Vagina (tissue), 2 donors: ENCODE measurements around the gene TUBA4B. TPM values are rescaled to one million over a fixed set of nuclear protein-coding genes. Genes with fewer than 3 reads are reported as not detected.

Source experiments
- DNase-seq, 2 donors: peaks; one replicate each; pipeline ENCODE4 v3.0.0-alpha.2; 2017; ENCODE audit errors: extremely low spot score in 2 of 2
- H3K27ac ChIP-seq: fragments of 200-600 bp; sonication (generic); one replicate; pipeline ENCODE4 v1.5.1; 2019
- H3K27me3 ChIP-seq: fragments of 200-600 bp; sonication (generic); one replicate; pipeline ENCODE4 v1.5.1; 2019
- H3K36me3 ChIP-seq, 2 donors: fragments of 200-600 bp; sonication (generic); one replicate each; pipeline ENCODE4 v1.5.1; 2017 to 2019
- H3K4me1 ChIP-seq: fragments of 200-600 bp; sonication (generic); one replicate; pipeline ENCODE4 v1.5.1; 2019
- H3K4me3 ChIP-seq, 2 donors: fragments of 200-600 bp; sonication (generic); 1 replicate in 1 of 2; 2 replicates in 1 of 2; pipeline ENCODE4 v1.5.1; 2016 to 2019
- H3K9me3 ChIP-seq: fragments of 200-600 bp; sonication (generic); one replicate; pipeline ENCODE4 v1.5.1; 2019
- CTCF ChIP-seq, 3 experiments: fragments of 450-650 bp in 2 of 3; fragments of 200-600 bp in 1 of 3; sonication (generic) in 1 of 3; IDR thresholded peaks; one replicate each; pipeline ENCODE4 v1.5.1; 2017 to 2019; ENCODE audit warnings: antibody characterized with exemption in 3 of 3, mild to moderate bottlenecking in 2 of 3, moderate library complexity in 2 of 3
- POLR2A ChIP-seq, 2 donors: fragments of 450-650 bp; IDR thresholded peaks; one replicate each; pipeline ENCODE4 v1.6.1; 2017; ENCODE audit warnings: antibody characterized with exemption in 2 of 2, mild to moderate bottlenecking in 2 of 2, moderate library complexity in 2 of 2
- POLR2AphosphoS5 ChIP-seq, 2 donors: sonication (generic); formaldehyde crosslinking; IDR thresholded peaks; one replicate each; pipeline ENCODE4 v1.9.0; 2017; ENCODE audit warnings: antibody characterized with exemption in 2 of 2, mild to moderate bottlenecking in 2 of 2, low read depth in 1 of 2; ENCODE audit not compliant: insufficient read depth in 1 of 2
- intact Hi-C: fragments of 100-400 bp; cut with DNase I; formaldehyde crosslinking; loops from one replicate; pipeline ENCODE4 v1.15.1; 2023
- total RNA-seq: library from RNA; depleted of rRNA; stranded (reverse); fragments of >200 nt; gene quantifications from one replicate; pipeline ENCODE4 v1.2.3, GENCODE V29; 2016

The TUBA4B gene
- total RNA-seq, 1 donor from 2014 or later, result not detected

DNA sequence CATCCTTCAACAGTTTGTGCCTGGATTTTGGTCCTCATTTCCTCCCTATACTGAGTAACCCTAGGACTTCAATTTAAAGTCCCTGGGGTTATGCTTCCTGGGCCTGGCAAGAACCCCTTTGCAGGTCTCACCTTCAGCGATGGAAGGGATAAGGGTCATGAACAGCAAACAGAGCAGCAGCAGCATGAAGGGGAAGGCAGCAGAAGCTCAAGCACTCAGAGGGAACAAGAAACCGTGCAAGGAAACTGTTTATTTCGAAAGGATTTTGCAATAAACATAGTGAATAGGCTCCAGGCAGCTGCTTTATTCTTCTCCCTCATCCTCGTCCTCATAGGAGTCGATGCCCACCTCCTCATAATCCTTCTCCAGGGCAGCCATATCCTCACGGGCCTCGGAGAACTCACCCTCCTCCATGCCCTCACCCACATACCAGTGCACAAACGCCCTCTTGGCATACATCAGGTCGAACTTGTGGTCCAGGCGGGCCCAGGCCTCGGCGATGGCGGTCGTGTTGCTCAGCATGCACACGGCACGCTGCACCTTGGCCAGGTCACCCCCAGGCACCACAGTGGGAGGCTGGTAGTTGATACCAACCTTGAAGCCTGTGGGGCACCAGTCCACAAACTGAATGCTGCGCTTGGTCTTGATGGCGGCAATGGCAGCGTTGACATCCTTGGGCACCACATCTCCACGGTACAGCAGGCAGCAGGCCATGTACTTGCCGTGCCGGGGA, 2.8 kb upstream of the TUBA4B start:
- Histone ChIP-seq H3K36me3 (peaks cover 0 to 14% of the 10 kb centered on the region in 2 donors), H3K4me3 (no peak overlapping the region), H3K27me3 (no peaks in the 10 kb centered on the region), H3K4me1 (peaks cover 90% of the 10 kb centered on the region), H3K27ac (peak overlapping the region; percentile 81), H3K9me3 (no peaks in the 10 kb centered on the region)
- intact Hi-C loops, result no loop called here
- DNase-seq, result no peak
- TF ChIP-seq POLR2AphosphoS5 (IDR thresholded peaks at IDR 0.05; ENCODE audit: insufficient read depth in 1 of 2, low read depth in 1 of 2), result no peak

DNA sequence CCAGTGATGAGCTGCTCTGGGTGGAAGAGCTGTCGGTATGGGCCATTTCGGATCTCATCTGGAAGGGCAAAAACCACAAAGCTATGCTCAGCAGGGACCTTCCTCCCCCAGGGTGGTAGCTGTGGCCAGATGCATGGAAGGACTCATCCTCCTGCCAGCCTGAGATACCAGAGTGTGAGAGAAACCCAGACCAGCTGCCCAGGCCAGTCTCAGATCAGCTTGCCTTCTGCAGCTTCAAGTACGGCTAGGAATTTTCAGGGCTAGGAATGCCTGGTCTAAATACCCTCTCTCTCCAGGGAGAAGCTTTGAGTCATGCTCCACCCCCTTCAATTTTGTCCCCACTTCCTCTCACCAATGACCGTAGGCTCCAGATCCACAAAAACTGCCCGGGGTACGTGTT, 1.4 kb upstream of the TUBA4B start:
- Histone ChIP-seq H3K4me1 (peaks cover 79% of the 10 kb centered on the region), H3K27ac (peak overlapping the region; percentile 81), H3K4me3 (peak overlapping the region in 1 of 2 donors; percentile 69), H3K36me3 (peaks cover 0 to 14% of the 10 kb centered on the region in 2 donors), H3K9me3 (no peaks in the 10 kb centered on the region), H3K27me3 (no peaks in the 10 kb centered on the region)
- TF ChIP-seq CTCF (IDR thresholded peaks at IDR 0.05), result no peak
- intact Hi-C loops, result no loop called here
- no peak for DNase-seq

DNA sequence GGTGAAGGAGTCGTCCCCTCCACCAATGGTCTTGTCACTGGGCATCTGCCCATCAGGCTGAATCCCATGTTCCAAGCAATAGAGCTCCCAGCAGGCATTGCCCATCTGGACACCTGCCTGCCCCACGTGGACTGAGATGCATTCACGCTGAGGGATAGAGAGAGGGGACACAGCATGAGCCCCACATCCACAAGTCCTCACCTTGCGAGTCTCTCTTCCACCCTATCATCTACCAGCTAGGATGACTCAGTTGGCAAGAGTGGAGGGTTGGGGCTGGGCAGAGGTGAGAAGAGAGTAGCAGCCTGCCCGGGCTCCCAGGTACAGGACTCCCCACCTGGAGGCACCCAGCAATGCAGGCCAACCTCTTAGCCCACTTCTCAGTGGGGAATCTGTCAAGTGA, 959 bp upstream of the TUBA4B start:
- H3K27ac ChIP-seq, result peak overlapping the region; percentile 81
- TF ChIP-seq CTCF (IDR thresholded peaks at IDR 0.05), result no peak
- no peak for TF ChIP-seq POLR2AphosphoS5 (IDR thresholded peaks at IDR 0.05; ENCODE audit: insufficient read depth in 1 of 2, low read depth in 1 of 2)
- no peak for TF ChIP-seq POLR2A (IDR thresholded peaks at IDR 0.05)
- DNase-seq, result no peak
- H3K4me3 ChIP-seq, result peak overlapping the region; percentile 69 to 82
- H3K27me3 ChIP-seq, result no peaks in the 10 kb centered on the region
- intact Hi-C loops, result no loop called here
- H3K9me3 ChIP-seq, result no peaks in the 10 kb centered on the region
- H3K36me3 ChIP-seq, result peaks cover 0 to 14% of the 10 kb centered on the region in 2 donors
- peaks cover 75% of the 10 kb centered on the region for H3K4me1 ChIP-seq

DNA sequence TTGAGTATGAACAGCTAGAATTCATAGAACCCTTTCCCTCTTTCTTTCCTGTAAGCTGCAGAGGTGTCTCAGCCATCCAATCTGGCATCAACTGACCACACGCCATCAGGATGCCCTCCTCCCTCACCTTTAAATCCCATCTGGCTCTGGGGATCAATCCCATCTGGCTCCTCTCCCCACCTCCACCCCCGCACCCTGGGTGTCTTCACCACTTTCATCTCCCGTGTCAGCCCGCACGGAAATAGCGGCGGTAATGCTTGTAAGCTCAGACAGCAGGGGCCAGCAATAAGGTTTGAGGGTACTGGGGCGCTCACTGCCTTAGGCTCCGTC, 508 bp upstream of the TUBA4B start:
- peak overlapping the region; percentile 81 for H3K27ac ChIP-seq
- TF ChIP-seq POLR2AphosphoS5 (IDR thresholded peaks at IDR 0.05; ENCODE audit: insufficient read depth in 1 of 2, low read depth in 1 of 2) (no peak), CTCF (IDR thresholded peaks at IDR 0.05) (no peak)
- no peaks in the 10 kb centered on the region for H3K27me3 ChIP-seq
- intact Hi-C loops, result no loop called here
- no peak for DNase-seq
- peak overlapping the region; percentile 69 to 82 for H3K4me3 ChIP-seq
- peaks cover 0 to 14% of the 10 kb centered on the region in 2 donors for H3K36me3 ChIP-seq
- peaks cover 71% of the 10 kb centered on the region for H3K4me1 ChIP-seq
- H3K9me3 ChIP-seq, result no peaks in the 10 kb centered on the region

DNA sequence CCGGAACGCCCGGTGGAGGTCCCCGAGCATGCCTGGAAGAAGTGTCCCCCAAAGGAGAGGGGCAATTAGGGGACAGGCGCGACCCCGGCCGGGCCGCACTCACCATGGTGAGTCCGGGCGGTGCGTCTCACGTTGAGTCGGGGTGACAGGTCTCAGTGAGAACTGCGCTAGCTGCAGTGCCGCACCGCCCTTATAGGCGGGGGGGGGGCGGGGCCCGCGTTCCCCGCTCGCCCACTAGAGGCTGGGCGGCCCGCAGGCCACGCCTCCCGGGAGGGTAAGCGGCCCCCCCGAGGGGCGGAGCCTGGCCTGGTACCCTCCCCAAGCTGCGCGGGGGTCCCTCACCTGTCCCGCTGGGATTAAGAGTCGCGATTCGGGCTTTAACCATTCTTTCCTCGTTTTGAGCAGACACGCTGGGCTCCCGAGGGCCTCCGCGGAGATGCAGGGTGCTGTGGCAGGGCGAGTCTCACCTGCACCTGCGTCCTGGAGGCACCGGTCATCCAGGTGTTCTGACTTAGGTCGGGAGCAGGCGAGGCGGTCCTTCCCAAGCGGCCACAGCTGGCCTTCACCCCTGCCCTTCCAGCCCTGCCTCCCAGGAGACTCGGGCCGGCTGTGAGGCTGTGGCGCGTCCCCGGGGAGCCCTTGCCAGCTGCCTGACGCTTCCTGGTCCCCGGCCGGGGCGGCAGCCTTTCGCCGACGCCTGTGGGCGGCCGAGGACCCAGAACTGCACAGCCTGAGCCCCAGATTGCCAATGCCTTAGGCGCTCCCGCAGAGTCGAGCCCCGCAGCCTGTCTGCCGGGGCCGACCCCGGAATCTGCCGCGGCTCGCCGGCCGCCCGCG, 928 bp downstream of the TUBA4B start, which contains the start of gene TUBA4A:
Gene TUBA4A (minus strand): TSS at position 166 of the 837 bp plus-strand sequence. CDS start 60 bp downstream, at position 106.
- TF ChIP-seq POLR2A (IDR thresholded peaks at IDR 0.05) (peak in 1 of 2 donors; percentile 95), CTCF (IDR thresholded peaks at IDR 0.05) (peak in 2 of 3 experiments; percentile 9), POLR2AphosphoS5 (IDR thresholded peaks at IDR 0.05; ENCODE audit: insufficient read depth in 1 of 2, low read depth in 1 of 2) (peak; percentile 44 to 99)
- Histone ChIP-seq H3K27ac (peak within 1 kb of the TSS; percentile 81), H3K36me3 (peaks cover 0 to 14% of the 10 kb centered on the region in 2 donors), H3K4me1 (peaks cover 57% of the 10 kb centered on the region), H3K4me3 (peak within 1 kb of the TSS; percentile 69 to 82), H3K27me3 (no peaks in the 10 kb centered on the region), H3K9me3 (no peaks in the 10 kb centered on the region)
- intact Hi-C loops, result no loop called here
- no peak for DNase-seq
